GM19351 (cell line): Measurements from ENCODE around the gene AKAP6.
"Not testable (repeated sequence)": the region's sequence is repeated elsewhere in the genome, so short reads cannot be mapped to it uniquely, and the experiment has no call there.

ENCODE experiments used
- ATAC-seq: cut with Tn5 transposase; IDR thresholded peaks from one replicate; pipeline ENCODE4 v1.9.1; 2021; ENCODE audit warnings: mild to moderate bottlenecking, moderate library complexity; ENCODE audit not compliant: unreplicated experiment

AKAP6 gene

GRCh38 chr14:32370714-32371113, 41.6 kb downstream of the AKAP6 start:
- no peak for ATAC-seq

- ATAC-seq = no peak
Measured at GRCh38 chr14:32372154-32372553, 43.1 kb downstream of the AKAP6 start.

DNA sequence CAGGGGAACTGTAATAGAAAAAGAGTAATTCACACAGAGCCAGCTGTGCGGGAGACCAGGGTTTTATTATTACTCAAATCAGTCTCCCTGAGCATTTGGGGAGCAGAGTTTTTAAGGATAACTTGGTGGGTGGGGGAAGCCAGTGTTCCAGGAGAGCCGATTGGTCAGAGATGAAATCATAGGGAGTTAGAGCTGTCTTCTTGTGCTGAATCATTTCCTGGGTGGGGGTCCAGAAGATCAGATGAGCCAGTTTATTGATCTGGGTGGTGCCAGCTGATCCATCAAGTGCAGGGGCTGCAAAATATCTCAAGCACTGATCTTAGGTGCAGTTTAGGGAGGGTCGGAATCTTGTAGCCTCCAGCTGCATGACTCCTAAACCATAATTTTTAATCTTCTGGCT, 44.1 kb downstream of the AKAP6 start:
- not testable (repeated sequence) for ATAC-seq

DNA sequence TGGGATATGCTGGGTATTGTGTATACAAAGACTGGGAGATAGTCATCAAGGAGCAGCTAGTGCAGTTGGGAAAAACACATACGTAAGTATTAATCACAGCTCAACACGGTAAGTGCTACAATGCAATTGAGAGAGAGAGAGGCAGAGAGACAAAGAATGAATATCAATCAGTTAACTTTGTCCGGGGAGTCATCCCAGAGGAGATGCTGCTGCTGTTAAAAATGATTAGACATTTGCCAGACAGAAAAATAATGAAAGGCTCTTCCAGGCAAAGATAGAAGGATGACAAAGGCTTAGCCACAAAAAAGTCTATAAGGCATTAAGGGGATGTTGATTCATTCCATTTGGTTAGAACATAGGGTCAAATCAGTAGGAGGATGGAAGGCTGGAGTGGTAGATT, 45.1 kb downstream of the AKAP6 start:
- no peak for ATAC-seq

DNA sequence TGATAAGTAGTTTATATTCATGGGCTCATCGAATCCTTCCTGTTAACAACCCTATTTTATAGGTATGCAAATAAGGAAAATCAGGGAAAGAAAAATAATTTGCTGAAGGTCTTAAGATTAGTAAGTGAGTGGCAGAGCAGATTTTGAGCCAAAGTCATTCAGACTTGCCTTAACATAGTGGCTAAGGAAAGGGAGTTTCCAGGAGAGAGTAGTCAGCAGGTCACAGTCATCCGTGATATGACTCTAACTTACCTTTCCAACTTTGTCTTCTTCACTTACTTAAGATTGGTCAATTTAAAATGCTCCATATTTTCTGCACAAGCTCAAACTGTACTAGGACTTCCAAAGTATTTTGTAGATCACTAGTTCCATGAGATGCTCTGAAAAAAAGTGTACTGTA, 46.6 kb downstream of the AKAP6 start:
- ATAC-seq = no peak

DNA sequence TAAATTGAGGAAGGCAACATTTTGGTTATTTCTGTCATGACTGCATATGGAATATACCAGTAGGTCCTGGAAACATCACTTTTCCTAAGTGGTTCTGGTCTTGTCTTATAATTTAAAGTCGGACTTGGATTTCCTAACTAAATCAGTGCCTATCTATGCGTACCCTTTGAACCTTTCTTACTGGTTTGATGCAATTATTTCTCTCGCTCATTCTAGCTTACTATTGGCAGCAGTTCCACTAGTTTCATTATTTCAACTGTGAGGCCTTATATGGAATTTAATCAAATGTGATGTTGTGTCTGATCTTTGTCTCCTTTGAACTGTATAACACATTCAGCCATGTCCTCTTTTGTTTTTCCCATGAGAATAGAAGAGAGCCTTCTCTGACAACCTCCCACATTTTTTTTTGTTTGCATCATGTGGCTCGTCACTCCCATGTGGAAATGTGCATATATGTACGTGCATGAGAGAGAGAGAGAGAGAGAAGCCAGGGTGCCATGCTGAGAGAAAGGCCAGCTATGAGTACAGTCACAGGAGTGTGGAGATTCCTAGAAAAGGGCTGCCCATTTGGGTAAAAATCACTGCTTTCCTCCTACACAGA, 48.0 kb downstream of the AKAP6 start:
- no peak for ATAC-seq

- no peak for ATAC-seq
Measured at GRCh38 chr14:32378284-32378683, 49.2 kb downstream of the AKAP6 start.

- no peak for ATAC-seq
Measured at GRCh38 chr14:32379447-32379846, 50.3 kb downstream of the AKAP6 start.

- ATAC-seq = no peak
Measured at GRCh38 chr14:32381869-32382268, 52.8 kb downstream of the AKAP6 start.

- ATAC-seq = no peak
Measured at GRCh38 chr14:32382704-32383103, 53.6 kb downstream of the AKAP6 start.

- no peak for ATAC-seq
Measured at GRCh38 chr14:32383364-32384009, 54.4 kb downstream of the AKAP6 start.

- no peak for ATAC-seq
Measured at GRCh38 chr14:32384464-32384863, 55.4 kb downstream of the AKAP6 start.

DNA sequence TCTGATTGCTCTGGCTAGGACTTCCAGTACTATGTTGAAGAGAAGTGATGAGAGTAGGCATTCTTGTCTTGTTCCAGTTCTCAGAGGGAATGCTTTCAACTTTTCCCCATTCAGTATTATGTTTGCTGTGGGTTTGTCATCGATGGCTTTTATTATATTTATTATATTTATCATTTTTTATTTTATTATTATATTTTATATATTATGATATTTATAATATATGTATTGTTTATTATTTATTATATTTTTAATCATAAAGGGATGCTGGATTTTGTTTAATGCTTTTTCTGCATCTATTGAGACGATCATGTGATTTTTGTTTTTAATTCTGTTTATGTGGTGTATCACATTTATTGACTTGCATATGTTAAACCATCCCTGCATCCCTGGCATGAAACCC, 58.2 kb downstream of the AKAP6 start:
- ATAC-seq = not testable (repeated sequence)

DNA sequence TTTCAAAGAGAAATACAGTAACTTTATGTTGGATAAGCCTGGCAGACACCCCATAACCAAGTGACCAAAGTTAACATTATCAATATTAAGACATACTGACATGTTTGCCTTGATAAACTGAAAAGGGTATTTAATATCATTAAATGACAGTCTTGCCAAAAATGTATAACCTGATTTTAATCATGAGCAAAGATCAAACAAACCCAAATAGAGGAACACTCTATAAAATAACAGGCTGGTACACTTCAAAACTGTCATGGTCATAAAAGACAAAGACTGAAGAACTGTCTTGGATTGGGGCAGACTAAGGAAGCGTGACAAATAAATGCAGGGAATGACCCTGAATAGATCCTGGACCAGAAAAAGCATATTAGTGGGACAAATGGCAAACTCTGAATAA, 64.0 kb downstream of the AKAP6 start:
- no peak for ATAC-seq

DNA sequence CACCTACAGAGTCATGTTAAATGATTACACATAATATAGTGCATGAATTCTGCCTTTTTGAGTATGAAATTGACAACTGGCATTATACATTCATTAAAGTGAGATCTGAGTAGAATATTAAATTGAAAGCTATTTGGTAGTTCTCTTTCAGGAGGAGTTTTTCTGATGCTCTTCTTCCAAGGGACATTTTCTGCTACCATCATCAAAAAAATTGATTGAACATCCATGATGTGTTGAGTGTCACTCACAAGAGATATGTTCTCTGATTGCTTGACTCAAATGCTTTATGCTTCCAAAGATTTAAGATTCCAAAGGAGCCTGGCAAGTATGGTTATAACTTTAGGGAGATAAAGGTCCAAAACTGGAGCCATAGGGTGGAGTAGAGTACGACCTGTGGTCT, 64.9 kb downstream of the AKAP6 start:
- no peak for ATAC-seq

- ATAC-seq = no peak
Measured at GRCh38 chr14:32396885-32397284, 67.8 kb downstream of the AKAP6 start.

DNA sequence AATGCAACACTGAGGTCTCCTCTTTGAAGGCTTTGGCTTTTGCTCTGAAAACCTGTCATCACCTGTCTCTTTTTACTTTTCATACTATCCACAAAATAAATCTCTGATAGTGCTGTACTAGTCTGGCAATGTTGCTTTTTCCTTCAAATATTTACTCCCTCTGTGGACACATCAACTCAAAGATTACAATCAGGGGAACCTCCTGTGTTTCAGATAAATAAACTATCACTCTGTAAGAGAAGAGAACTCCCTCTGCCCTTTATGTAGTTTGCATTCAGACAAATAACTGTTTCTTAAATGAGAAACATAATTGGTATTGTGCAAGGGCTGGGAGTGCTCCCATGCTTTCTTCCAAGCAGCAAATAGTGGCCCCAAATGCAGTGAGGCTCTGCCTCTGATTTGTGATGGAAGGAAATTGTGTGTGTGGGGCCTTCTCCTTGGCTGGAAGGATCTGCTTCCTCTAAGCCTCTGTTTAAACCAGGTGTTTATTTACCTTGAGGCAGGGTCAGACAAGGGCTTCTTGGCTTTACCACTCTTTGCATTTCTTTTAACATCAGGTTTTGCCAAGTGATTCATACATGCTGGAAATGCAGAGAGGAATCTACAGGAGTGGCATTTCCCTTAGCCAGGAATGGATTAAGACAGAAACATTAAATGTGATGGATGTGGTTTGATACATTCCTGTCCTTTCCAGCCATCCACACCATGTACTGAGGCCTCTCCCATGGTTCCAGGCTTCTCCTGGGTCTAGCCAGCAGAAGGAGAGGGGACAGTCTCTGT, 69.0 kb downstream of the AKAP6 start:
- no peak for ATAC-seq

- ATAC-seq = no peak
Measured at GRCh38 chr14:32399920-32400319, 70.8 kb downstream of the AKAP6 start.

DNA sequence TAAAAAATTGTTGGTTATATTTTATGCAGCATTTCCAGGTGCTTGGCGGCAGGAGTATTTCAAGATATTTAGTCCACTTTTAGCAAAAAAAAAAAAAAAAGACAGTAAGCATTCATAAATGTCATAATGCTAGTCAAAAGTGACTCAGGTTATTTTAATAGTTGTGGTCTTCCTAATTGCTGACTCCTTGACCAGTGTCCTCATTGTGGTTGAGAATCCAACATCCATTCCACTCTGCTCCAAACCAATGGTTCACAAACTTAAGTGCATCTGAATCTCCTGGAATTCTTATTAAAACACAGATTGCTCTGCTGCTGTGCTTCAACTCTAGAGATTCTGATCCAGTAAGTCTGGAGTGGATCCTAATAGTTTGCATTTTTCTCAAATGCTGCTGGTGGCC, 71.4 kb downstream of the AKAP6 start:
- ATAC-seq = no peak

DNA sequence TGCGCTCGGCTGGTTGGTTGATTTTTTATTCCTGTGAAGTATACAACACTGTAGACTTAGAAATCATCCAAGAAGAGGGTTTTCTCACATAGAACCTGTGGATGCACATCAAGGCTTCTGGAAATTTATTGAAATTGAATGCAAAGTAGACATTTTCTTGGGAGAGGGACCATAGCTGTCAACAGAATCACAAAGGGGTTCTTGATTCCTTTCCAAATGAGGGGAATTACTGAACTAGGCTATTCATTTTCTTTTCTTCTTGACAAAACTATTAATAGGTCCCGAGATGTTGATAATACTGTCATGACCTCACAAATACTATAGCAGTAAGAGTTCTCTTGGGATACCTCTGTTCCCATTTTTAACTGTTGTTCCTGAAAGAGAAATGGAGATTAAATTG, 73.9 kb downstream of the AKAP6 start:
- ATAC-seq = no peak

- ATAC-seq = no peak
Measured at GRCh38 chr14:32403688-32404087, 74.6 kb downstream of the AKAP6 start.
